CD4-positive, alpha-beta memory T cell (primary cell): ENCODE results near the gene GUCY1A2. TPM values are rescaled to one million over a fixed set of nuclear protein-coding genes. Genes with fewer than 3 reads are reported as not detected.
"Not testable (repeated sequence)": the region's sequence is repeated elsewhere in the genome, so short reads cannot be mapped to it uniquely, and the experiment has no call there.

Experiments used
- CTCF ChIA-PET: fragments of 350-600 bp; sonication (Branson Sonifier 250); formaldehyde crosslinking; loops from one replicate; lab custom pipeline; 2021; ENCODE audit warnings: inconsistent platforms; ENCODE audit not compliant: partially characterized antibody; lab: Charles Lee
- POLR2A ChIA-PET: fragments of 350-600 bp; sonication (Branson Sonifier 250); formaldehyde crosslinking; loops from one replicate; lab custom pipeline; 2021; ENCODE audit not compliant: partially characterized antibody; lab: Charles Lee
- DNase-seq, 5 donors: peaks; one replicate each; pipeline versions ENCODE4 v3.0.0 to v3.0.0-alpha.2; 2020 to 2022; ENCODE audit warnings: mixed read lengths in 1 of 5
- H3K27ac ChIP-seq: one replicate; pipeline ENCODE4 v1.7.0; 2013; ENCODE audit warnings: low read depth, low read length
- H3K27me3 ChIP-seq: 2 replicates; pipeline ENCODE4 v1.7.0; 2013; ENCODE audit warnings: mild to moderate bottlenecking, low read length, moderate library complexity; ENCODE audit not compliant: insufficient read depth
- H3K36me3 ChIP-seq: 2 replicates; pipeline ENCODE4 v1.7.0; 2013; ENCODE audit warnings: mild to moderate bottlenecking, low read length, moderate library complexity; ENCODE audit not compliant: insufficient read depth
- H3K4me1 ChIP-seq: 2 replicates; pipeline ENCODE4 v1.7.0; 2013; ENCODE audit warnings: mild to moderate bottlenecking, low read length, moderate library complexity; ENCODE audit not compliant: insufficient read depth
- H3K4me3 ChIP-seq, 2 donors: one replicate each; pipeline ENCODE4 v1.7.0; 2013; ENCODE audit warnings: low read length in 2 of 2, mild to moderate bottlenecking in 1 of 2
- H3K9me3 ChIP-seq, 2 donors: one replicate each; pipeline ENCODE4 v1.7.0; 2013; ENCODE audit warnings: low read length in 2 of 2, control low read depth in 1 of 2; ENCODE audit not compliant: control insufficient read depth in 1 of 2
- H3K27ac Mint-ChIP-seq, 7 donors: one replicate each; pipeline ENCODE4 v1.8.0; 2020 to 2021; ENCODE audit warnings: mixed read lengths in 7 of 7, mild to moderate bottlenecking in 6 of 7, inconsistent platforms in 3 of 7, moderate library complexity in 3 of 7
- H3K27me3 Mint-ChIP-seq, 2 donors: one replicate each; pipeline ENCODE4 v1.8.0; 2020 to 2021; ENCODE audit warnings: mixed read lengths in 2 of 2
- H3K36me3 Mint-ChIP-seq, 2 donors: one replicate each; pipeline ENCODE4 v1.8.0; 2020 to 2021; ENCODE audit warnings: mixed read lengths in 2 of 2, inconsistent platforms in 1 of 2, mild to moderate bottlenecking in 1 of 2
- H3K4me1 Mint-ChIP-seq, 4 donors: one replicate each; pipeline ENCODE4 v1.8.0; 2020 to 2021; ENCODE audit warnings: mixed read lengths in 4 of 4, mild to moderate bottlenecking in 1 of 4
- H3K4me3 Mint-ChIP-seq, 8 donors: one replicate each; pipeline ENCODE4 v1.8.0; 2020 to 2021; ENCODE audit warnings: mixed read lengths in 8 of 8, mild to moderate bottlenecking in 7 of 8, moderate library complexity in 6 of 8, inconsistent platforms in 3 of 8
- H3K9me3 Mint-ChIP-seq, 8 donors: one replicate each; pipeline ENCODE4 v1.8.0; 2020 to 2021; ENCODE audit warnings: mixed read lengths in 8 of 8, mild to moderate bottlenecking in 5 of 8, inconsistent platforms in 3 of 8, moderate library complexity in 1 of 8
- intact Hi-C: fragments of 100-400 bp; cut with micrococcal nuclease; formaldehyde crosslinking; loops from one replicate; pipeline ENCODE4 v1.15.1; 2023
- polyA plus RNA-seq, 2 donors: library from polyadenylated mRNA; unstranded; fragments of 300-500 nt; fragmentation: Illumina TruSeq; gene quantifications; one replicate each; pipeline ENCODE4 v1.2.3, GENCODE V29; 2021
- total RNA-seq, 2 experiments: library from RNA; stranded (reverse); gene quantifications; one replicate each; pipeline ENCODE4 v1.2.3, GENCODE V29; 2021

The GUCY1A2 gene
- total and polyA plus RNA-seq, 4 experiments from 2014 or later = 0.12 TPM; not detected in 3

GRCh38 chr11:106826558-106826957 is 191.7 kb downstream of the GUCY1A2 start:
- H3K4me1 ChIP-seq, H3K27me3 Mint-ChIP-seq, H3K4me3 Mint-ChIP-seq, CTCF ChIA-PET, H3K27ac ChIP-seq, H3K36me3 ChIP-seq, intact Hi-C loops, H3K36me3 Mint-ChIP-seq, H3K9me3 ChIP-seq, H3K27me3 ChIP-seq, DNase-seq, H3K4me1 Mint-ChIP-seq, H3K27ac Mint-ChIP-seq, H3K4me3 ChIP-seq, POLR2A ChIA-PET: not testable (repeated sequence)
- H3K9me3 Mint-ChIP-seq = peaks cover 2 to 15% (median 8%) of the 10 kb centered on the region in 8 donors

- H3K27ac Mint-ChIP-seq = no peak overlapping the region
- H3K4me1 Mint-ChIP-seq = no peaks in the 10 kb centered on the region
- Histone ChIP-seq H3K4me1 (no peaks in the 10 kb centered on the region), H3K4me3 (no peak overlapping the region), H3K36me3 (no peaks in the 10 kb centered on the region), H3K9me3 (no peaks in the 10 kb centered on the region), H3K27ac (no peak overlapping the region), H3K27me3 (no peaks in the 10 kb centered on the region)
- DNase-seq = no peak
- no peak overlapping the region for H3K4me3 Mint-ChIP-seq
- H3K27me3 Mint-ChIP-seq = no peaks in the 10 kb centered on the region
- H3K36me3 Mint-ChIP-seq = no peaks in the 10 kb centered on the region
- intact Hi-C loops = no loop called here
- H3K9me3 Mint-ChIP-seq = peaks cover 0 to 10% (median 6%) of the 10 kb centered on the region in 8 donors
- ChIA-PET CTCF (no interaction called here), POLR2A (no interaction called here)
Observed at GRCh38 chr11:106821826-106822225, 196.4 kb downstream of the GUCY1A2 start.

- Histone ChIP-seq H3K4me1 (no peaks in the 10 kb centered on the region), H3K36me3 (no peaks in the 10 kb centered on the region), H3K27me3 (no peaks in the 10 kb centered on the region), H3K4me3 (no peak overlapping the region), H3K9me3 (no peaks in the 10 kb centered on the region), H3K27ac (no peak overlapping the region)
- H3K27me3 Mint-ChIP-seq = no peaks in the 10 kb centered on the region
- ChIA-PET POLR2A (no interaction called here), CTCF (no interaction called here)
- no peaks in the 10 kb centered on the region for H3K4me1 Mint-ChIP-seq
- DNase-seq = no peak
- H3K4me3 Mint-ChIP-seq = no peak overlapping the region
- peaks cover 0 to 10% (median 4%) of the 10 kb centered on the region in 8 donors for H3K9me3 Mint-ChIP-seq
- no peaks in the 10 kb centered on the region for H3K36me3 Mint-ChIP-seq
- intact Hi-C loops = no loop called here
- no peak overlapping the region for H3K27ac Mint-ChIP-seq
Observed at GRCh38 chr11:106821291-106821690, 197.0 kb downstream of the GUCY1A2 start.

GRCh38 chr11:106818443-106818842 is 199.8 kb downstream of the GUCY1A2 start:
- H3K36me3 Mint-ChIP-seq = no peaks in the 10 kb centered on the region
- DNase-seq = no peak
- no peaks in the 10 kb centered on the region for H3K9me3 ChIP-seq
- no peak overlapping the region for H3K27ac Mint-ChIP-seq
- ChIA-PET POLR2A (no interaction called here), CTCF (no interaction called here)
- intact Hi-C loops = no loop called here
- H3K27me3 Mint-ChIP-seq = no peaks in the 10 kb centered on the region
- H3K4me1 ChIP-seq = no peaks in the 10 kb centered on the region
- no peaks in the 10 kb centered on the region for H3K4me1 Mint-ChIP-seq
- no peak overlapping the region for H3K4me3 Mint-ChIP-seq
- H3K9me3 Mint-ChIP-seq = peaks cover 0 to 21% (median 6%) of the 10 kb centered on the region in 8 donors
- no peaks in the 10 kb centered on the region for H3K27me3 ChIP-seq
- no peak overlapping the region for H3K4me3 ChIP-seq
- no peaks in the 10 kb centered on the region for H3K36me3 ChIP-seq
- H3K27ac ChIP-seq = no peak overlapping the region

- ChIA-PET CTCF (no interaction called here), POLR2A (no interaction called here)
- Mint-ChIP-seq H3K9me3 (peaks cover 0 to 17% (median 6%) of the 10 kb centered on the region in 8 donors), H3K27me3 (no peaks in the 10 kb centered on the region), H3K27ac (no peak overlapping the region), H3K4me1 (no peaks in the 10 kb centered on the region), H3K4me3 (no peak overlapping the region), H3K36me3 (no peaks in the 10 kb centered on the region)
- no peak for DNase-seq
- Histone ChIP-seq H3K4me3 (no peak overlapping the region), H3K9me3 (no peaks in the 10 kb centered on the region), H3K4me1 (no peaks in the 10 kb centered on the region), H3K36me3 (no peaks in the 10 kb centered on the region), H3K27me3 (no peaks in the 10 kb centered on the region), H3K27ac (no peak overlapping the region)
- intact Hi-C loops = no loop called here
Observed at GRCh38 chr11:106815209-106815608, 203.1 kb downstream of the GUCY1A2 start.

- Mint-ChIP-seq H3K36me3 (no peaks in the 10 kb centered on the region), H3K9me3 (peaks cover 0 to 17% (median 5%) of the 10 kb centered on the region in 8 donors), H3K4me3 (no peak overlapping the region), H3K27ac (no peak overlapping the region), H3K27me3 (no peaks in the 10 kb centered on the region), H3K4me1 (no peaks in the 10 kb centered on the region)
- ChIA-PET POLR2A (no interaction called here), CTCF (no interaction called here)
- H3K9me3 ChIP-seq = no peaks in the 10 kb centered on the region
- DNase-seq = no peak
- H3K4me1 ChIP-seq = no peaks in the 10 kb centered on the region
- H3K27me3 ChIP-seq = no peaks in the 10 kb centered on the region
- H3K27ac ChIP-seq = no peak overlapping the region
- intact Hi-C loops = no loop called here
- H3K4me3 ChIP-seq = no peak overlapping the region
- no peaks in the 10 kb centered on the region for H3K36me3 ChIP-seq
Observed at GRCh38 chr11:106813806-106814205, 204.5 kb downstream of the GUCY1A2 start.

- H3K4me1 Mint-ChIP-seq = no peaks in the 10 kb centered on the region
- Histone ChIP-seq H3K4me3 (no peak overlapping the region), H3K36me3 (no peaks in the 10 kb centered on the region), H3K4me1 (no peaks in the 10 kb centered on the region), H3K27me3 (no peaks in the 10 kb centered on the region), H3K9me3 (no peaks in the 10 kb centered on the region), H3K27ac (no peak overlapping the region)
- intact Hi-C loops = no loop called here
- no peak overlapping the region for H3K4me3 Mint-ChIP-seq
- H3K27me3 Mint-ChIP-seq = no peaks in the 10 kb centered on the region
- no peak overlapping the region for H3K27ac Mint-ChIP-seq
- no peak for DNase-seq
- ChIA-PET CTCF (no interaction called here), POLR2A (no interaction called here)
- H3K36me3 Mint-ChIP-seq = no peaks in the 10 kb centered on the region
- peaks cover 0 to 24% (median 16%) of the 10 kb centered on the region in 8 donors for H3K9me3 Mint-ChIP-seq
Observed at GRCh38 chr11:106794058-106794457, 224.2 kb downstream of the GUCY1A2 start.

- H3K4me1 Mint-ChIP-seq = no peaks in the 10 kb centered on the region
- no peak overlapping the region for H3K4me3 ChIP-seq
- H3K27ac ChIP-seq = no peak overlapping the region
- H3K36me3 Mint-ChIP-seq = no peaks in the 10 kb centered on the region
- no peaks in the 10 kb centered on the region for H3K27me3 ChIP-seq
- POLR2A ChIA-PET = no interaction called here
- CTCF ChIA-PET = no interaction called here
- no peaks in the 10 kb centered on the region for H3K9me3 ChIP-seq
- intact Hi-C loops = no loop called here
- H3K27ac Mint-ChIP-seq = no peak overlapping the region
- no peak overlapping the region for H3K4me3 Mint-ChIP-seq
- H3K36me3 ChIP-seq = no peaks in the 10 kb centered on the region
- no peaks in the 10 kb centered on the region for H3K4me1 ChIP-seq
- H3K27me3 Mint-ChIP-seq = no peaks in the 10 kb centered on the region
- no peak for DNase-seq
- peaks cover 3 to 20% (median 8%) of the 10 kb centered on the region in 8 donors for H3K9me3 Mint-ChIP-seq
Observed at GRCh38 chr11:106789406-106789805, 228.9 kb downstream of the GUCY1A2 start.
